Smooth muscle cell of the brain vasculature (primary cell): ENCODE data around the gene FAM149B1.
A peak's percentile ranks its signal among the peaks of the same experiment; 100 is the strongest.
"Not testable (repeated sequence)": the region's sequence is repeated elsewhere in the genome, so short reads cannot be mapped to it uniquely, and the experiment has no call there.

ENCODE experiments used
- DNase-seq: peaks from one replicate; pipeline ENCODE4 v3.0.0-alpha.2; 2012; ENCODE audit warnings: low read depth, low spot score

The FAM149B1 gene

DNA sequence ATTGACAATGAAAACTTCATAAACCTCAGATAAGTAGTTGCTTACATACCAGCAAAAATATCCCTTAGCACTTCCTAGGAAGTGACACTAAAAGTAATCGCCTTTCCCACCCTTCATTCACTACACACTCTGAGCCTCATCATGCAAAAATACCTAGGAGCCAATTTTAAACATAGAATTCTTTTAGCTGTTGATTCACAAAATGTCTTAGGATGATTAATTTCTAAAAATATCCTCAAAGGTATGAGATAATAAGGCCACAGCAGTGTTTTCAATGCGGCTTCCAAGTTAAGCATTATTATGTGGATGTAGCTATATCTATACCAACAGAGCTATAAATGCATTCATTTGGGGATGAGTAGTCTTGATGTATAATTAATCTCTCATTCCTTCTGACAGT lies 66.0 kb downstream of the FAM149B1 start:
- DNase-seq: no peak

DNA sequence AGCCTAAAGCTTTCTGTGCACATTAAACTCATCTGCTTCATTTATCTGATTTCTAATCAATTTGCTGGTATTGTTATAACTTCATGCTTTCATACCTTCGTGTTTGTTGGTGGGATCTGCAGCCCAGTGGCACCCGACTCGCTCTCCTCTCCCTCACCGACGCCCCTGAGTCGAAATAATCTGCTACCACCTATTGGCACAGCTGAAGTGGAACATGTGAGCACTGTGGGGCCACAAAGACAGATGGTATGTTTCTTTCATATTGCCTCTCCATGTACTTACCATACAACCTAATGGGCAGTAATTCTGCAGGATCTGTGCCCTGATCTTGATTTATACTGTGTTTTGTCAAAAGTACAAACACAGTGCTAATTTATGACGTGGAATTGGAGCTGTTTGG lies 66.8 kb downstream of the FAM149B1 start:
- DNase-seq: no peak

DNA sequence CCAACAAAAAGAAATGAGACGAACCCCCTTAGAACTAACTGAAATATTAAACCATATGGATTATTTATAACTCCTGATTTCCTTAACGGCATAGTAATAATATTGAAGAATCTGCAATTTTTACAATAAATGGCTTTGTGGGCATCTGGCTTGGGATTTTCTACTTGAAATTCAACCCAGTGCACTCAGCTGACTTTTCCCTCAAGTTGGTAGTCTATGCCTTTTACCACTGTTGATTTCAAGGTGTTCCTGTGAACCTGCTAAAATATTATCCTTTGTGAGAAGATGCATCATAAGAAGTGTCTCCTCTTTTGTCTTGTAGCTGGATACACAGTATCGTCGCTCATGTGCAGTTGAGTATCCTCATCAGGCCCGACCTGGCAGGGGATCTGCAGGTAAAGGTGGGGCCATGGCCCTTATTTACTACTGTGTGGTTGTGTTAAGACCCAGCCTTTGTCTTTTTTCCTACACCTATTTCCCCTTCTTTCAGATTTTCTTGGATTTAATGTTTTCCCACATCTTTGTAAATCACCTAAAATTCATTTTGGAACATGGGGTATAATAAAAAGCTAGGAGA lies 71.2 kb downstream of the FAM149B1 start:
- DNase-seq: no peak

DNA sequence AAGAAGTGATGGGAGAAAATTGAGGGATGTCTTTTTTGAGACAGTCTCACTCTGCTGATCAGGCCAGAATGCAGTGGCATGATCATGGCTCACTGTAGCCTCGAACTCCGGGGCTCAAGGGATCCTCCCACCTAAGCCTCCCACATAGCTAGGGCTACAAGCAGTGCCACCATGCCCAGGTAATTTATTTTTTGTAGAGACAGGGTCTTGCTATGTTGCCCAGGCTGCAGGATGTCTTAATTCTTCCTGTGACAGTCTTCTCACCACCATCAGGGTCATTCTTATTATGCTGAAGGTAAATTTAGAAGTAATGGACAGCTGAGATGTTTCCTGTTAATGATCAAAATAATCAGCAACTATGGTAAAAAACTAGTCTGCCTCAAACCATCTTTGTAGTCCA lies 72.0 kb downstream of the FAM149B1 start:
- DNase-seq: no peak

DNA sequence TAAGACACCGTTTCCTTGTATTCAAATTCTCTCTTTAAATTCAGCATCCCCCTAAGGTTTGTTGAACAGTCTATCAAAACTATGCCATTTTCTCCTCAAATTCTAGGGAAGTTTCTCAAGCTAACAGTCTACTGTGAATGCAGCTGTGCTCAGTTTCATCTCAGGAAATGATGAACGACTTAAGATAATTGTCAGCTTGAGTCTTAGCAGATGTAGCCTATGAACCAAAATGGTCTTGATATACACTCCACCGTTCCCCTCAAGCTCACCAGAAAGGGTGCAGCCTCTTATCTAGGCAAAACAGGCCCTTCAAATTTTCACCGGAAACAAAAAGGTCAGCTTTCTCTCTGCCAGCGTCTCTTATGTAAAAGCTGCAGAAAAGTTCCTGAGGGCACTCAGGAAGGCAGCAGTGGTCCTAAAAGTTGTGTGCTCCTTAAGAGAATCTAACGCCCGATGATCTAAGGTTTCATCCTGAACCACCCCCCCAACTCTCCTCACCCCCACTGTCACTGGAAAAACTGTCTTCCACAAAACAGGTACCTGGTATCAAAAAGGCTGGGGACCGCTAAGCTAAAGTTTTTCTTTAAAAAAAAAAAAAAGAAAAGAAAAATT lies 77.1 kb downstream of the FAM149B1 start:
- no peak for DNase-seq

DNA sequence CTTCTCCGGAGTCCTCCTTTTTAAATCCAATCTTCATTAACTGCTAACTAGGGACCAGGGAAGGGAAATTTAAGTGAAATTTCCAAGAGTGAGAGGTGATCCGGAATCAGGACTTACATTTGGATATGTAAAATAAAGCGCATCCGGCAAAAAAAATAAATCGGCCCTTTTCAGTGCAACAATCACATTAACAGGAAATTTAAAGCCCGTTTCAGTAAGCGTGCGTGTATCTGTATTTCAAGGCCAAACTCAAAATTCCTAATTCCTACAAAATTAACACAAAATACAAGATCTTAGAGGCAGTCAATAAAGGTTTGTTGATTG lies 78.4 kb downstream of the FAM149B1 start:
- no peak for DNase-seq

DNA sequence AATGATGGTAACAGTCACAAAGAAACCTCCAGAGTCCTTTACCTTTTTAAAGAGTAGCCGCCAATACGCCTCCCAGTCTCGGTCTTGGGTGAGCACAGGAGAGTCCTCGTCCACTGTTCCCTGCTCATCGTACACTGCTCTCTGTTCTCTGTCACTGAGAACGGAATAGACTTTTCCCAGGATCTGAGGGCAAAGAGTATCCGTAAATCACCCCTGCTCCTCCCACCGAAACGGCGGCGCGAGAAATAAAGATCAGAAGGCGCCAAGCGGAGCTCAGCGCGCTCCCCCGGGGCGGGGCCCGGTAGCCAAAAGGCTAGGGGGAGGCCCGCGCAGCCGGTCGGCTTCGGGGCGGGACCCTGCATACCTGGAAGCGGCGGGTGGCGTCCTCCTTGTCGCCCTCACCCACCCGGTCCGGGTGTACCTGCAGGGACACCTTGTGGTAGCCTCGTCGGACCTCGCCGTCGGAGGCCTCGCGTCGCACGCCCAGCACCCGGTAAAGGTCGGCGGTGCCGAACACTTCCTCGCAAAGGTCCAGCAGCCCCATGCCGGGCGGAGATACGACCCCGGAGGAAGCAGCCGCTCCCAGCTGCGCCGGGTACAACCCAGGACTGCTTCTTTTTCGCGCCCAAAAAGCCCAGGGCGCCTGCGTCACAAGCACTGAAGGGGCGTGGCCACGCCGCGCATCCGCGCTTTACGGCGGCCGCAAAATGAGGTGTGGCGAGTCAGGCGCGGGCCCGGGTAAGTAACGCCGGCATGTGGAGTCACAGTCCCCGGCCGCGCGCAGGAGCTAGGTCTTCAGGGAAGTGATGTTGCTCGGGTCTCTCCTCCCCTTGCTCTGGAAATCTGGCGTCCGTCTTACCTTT lies 79.0 kb downstream of the FAM149B1 start, which contains the start of gene DNAJC9:
Gene DNAJC9 (minus strand): TSS at position 610 of the 863 bp plus-strand sequence. CDS start 66 bp downstream, at position 544.
- peak; percentile 90 for DNase-seq

DNA sequence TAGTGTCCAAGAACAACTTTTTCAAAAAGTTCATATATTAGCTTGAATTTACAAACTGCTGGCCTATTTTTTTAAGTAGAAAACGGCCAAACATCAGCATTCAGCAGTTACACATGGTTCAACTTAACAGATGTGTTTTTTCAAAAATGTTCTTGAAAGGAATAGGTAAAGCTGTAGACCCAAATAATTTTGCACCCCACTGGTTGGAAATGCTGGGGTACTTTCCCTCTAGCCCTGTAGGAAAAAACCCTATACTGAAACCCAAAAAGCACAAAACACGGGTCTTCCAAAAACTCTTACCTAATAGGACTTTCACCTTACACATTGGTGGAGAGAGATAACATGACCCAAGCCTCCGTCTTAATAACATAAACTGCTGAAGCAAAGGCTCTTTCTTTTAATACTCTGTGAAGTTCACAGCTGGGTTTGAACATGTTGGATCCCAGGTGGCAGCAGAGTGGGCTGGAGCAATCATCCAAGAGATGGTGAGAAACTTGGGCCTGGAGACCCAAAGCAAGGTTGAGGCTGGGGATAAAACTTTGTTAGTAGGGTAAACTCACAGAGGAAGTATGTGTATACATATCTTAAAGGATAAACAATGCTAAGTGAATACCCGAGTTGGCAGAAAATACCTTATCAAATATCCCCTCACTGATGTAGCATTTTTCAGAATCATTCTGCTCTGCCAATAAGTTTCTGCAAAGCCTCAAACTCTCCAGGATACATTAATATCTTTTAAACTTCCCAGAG lies 79.8 kb downstream of the FAM149B1 start:
- no peak for DNase-seq

DNA sequence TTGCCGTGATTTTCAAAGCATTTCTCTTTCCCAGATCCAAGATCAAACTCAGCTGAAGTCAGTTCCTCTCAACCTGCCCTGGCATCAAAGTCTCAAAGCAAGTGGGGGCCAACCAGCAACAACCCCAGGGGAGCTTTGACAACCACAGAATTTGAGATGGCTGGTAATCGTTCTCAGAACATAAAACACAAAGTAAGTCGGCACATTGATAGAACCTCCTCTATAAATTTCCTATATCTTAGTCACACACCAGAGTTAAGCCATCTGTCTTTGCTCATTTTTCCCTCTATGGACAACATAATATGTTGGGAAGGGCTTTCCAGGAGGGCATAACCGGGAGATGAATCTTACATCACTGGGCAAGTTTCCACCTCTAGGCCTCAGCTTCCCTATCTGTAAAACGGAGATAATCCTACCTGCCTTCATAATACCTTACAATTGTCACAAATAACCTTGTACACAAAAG lies 80.4 kb downstream of the FAM149B1 start:
- no peak for DNase-seq

DNA sequence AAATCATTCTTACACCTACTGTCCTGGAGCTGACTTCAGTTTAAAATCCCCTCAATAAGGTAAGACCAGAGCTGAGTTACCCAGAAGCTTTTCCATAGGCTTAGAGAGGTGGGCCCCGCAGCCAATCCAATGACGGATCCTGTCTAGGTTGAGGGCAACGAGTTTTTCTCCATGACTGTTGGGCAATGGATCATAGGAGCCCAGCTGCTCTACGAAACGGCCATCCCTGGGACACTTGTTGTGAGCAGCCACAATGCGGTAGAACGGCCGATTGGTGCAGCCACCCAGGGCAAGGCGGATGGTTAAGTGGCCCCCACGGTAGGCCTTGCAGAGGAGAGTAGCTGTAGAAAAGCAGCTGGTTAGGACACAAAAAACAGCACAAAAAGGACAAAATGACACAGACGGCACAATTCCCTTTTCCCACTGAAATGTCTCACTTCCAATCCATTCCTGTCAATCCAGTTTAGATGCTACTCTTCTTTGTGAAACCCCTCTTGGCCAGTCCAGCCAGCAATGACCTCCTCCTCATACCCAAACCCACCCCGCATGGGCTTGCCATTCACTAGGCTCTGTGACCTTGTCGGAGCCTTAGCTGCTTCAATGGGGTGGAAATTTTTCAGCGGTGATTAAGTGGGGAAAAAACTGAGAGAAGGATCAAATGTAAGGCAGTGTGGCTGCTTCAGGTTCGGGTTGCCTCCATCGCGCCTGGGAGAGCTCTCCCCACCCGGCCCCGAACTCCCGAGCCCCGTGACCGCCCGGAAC lies 83.9 kb downstream of the FAM149B1 start:
- no peak for DNase-seq

DNA sequence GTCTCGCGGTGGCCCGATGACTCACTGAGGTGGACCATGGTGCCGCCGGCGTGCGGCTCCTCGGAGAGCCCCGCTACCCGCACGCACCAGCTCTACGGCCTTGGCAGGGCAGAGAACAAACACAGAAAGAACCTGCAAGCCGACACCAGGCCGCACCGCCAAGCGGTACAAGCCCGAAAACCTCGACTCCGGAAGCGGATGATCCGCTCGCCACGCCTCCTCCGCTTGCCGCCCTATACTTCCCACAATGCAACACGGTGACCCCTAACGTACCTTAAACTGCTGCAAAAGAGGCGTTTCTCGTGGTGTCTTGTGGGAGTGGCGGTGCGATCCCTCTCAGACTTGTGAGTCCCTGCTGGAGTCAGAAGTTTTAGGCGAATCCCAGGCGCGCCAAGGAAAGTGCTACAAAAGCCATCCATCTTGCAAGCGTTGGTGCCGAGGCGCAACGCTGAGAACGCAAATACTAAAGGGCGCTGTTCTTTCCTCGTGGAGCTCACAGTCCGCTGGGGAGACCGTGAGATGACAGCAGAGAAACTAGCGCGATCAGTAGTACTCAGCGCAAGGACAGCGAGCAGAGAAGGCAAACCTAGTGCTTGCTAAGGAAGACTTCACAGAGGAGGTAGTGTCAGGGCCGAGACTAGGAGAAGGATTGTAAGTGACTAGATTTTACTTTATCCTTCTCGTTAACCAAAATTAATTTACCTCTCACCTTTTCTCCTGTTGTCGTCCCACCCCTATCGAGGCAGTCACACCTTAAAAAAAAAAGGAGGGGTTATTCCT lies 84.7 kb downstream of the FAM149B1 start, which contains the start of gene MRPS16:
Gene MRPS16 (minus strand): TSS at position 200 of the 780 bp plus-strand sequence. CDS start 162 bp downstream, at position 38.
- peak; percentile 90 for DNase-seq

DNA sequence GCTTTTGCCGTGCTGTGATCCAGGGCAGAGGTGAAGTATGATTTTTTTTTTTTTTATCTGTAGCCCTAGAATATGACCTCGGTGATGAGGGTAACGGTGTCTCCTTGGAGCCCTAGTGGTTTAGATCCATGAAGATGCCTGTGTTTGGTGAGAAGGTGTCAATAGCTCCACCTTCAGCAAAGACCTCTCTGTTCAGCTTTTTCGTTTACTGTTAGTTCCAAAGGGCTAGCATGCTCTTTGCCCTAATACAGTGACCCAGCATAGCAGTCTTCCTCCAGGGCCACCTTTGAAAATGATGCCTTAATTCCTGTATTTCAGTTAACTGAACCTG lies 85.3 kb downstream of the FAM149B1 start:
- DNase-seq: no peak

DNA sequence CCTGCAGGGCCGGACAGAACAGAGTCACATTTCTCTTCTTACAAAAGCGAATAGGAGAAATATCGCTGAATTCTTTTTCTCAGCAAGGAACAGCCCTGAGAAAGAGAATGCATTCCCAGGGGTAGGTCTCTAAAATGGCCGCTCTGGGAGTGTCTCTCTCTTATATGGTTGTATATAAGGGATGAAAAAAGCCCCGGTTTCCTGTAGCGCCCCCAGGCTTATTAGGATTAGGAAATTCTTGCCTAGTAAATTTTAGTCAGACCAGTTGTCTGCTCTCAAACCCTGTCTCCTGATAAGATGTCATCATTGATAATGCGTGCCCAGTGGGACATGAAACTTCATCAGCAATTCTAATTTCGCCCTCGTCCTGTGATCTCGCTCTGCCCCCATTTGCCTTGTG lies 90.7 kb downstream of the FAM149B1 start:
- DNase-seq: not testable (repeated sequence)

DNA sequence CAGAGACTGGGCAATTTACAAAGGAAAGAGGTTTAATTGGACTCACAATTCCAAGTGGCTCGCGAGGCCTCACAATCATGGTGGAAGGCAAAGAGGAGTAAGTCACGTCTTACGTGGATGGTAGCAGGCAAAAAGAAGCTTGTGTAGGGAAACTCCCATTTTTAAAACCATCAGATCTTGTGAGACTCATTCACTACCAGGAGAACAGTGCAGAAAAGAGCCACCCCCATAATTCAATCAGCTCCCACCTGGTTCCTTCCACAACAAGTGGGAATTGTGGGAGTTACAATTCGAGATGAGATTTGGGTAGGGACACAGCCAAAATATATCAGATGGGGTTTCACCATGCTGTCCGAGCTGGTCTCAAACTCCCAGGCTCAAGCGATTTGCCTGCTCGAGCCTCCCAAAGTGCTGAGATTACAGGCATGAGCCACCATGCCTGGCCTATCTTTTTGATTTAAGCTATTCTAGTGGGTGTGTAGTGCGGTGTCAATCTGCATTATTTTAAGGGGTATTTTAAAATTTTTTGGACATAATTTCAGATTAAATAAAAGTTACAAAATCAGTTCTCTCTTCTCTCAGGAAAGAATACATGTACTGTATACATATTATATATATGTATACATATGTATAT lies 93.6 kb downstream of the FAM149B1 start:
- no peak for DNase-seq

DNA sequence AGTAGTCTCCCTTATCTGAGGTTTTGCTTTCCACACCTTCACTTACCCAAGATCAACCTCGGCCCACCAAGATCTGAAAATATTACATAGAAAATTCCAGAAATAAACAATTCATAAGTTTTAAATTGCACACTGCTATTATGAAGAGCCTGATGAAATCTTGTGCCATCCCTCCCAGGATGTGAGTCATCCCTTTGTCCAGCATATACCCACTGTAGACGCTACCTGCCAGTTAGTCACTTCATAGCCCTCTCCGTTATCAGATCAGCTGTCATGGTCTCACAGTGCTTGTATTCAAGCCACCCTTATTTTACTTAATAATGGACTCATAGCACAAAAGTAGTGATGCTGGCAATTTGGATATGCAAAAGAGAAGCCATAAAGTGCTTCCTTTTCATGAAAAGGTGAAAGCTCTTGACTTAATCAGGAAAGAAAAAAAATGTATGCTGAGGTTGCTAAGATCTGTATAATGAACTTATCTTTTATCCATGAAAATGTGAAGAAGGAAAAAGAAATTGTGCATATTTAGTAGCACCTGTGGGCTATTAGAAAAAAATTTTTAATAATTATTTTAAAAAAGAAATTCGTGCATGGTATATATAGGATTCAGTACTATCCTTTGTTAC lies 94.3 kb downstream of the FAM149B1 start:
- DNase-seq: no peak

DNA sequence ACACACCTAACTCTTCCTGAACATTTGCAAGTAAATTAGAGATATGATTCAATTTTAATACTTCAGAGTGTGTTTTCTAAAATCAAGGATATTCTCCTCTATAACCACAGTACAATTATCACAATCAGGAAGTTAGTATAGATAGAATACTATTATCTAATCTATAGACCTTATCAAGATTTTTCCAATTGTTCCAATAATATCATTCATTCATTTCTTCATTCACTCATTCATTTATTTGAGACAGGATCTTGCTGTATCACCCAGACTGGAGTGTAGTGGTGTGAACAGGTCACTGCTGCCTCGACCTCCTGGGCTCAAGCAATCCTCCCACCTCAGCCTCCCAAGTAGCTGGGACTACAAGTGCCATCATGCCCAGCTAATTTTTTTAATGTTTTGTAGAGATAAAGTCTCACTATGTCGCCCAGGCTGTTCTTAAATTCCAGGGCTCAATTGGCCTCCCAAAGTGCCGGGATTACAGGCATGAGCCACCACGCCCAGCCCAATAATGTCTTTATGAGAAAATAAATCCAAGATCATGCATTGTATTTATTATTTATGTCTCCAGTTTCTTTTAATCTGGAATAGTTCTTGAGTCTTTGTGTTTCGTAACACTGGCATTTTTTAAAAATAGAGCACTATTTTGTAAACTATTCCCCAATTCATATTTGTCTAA lies 95.1 kb downstream of the FAM149B1 start:
- DNase-seq: no peak

DNA sequence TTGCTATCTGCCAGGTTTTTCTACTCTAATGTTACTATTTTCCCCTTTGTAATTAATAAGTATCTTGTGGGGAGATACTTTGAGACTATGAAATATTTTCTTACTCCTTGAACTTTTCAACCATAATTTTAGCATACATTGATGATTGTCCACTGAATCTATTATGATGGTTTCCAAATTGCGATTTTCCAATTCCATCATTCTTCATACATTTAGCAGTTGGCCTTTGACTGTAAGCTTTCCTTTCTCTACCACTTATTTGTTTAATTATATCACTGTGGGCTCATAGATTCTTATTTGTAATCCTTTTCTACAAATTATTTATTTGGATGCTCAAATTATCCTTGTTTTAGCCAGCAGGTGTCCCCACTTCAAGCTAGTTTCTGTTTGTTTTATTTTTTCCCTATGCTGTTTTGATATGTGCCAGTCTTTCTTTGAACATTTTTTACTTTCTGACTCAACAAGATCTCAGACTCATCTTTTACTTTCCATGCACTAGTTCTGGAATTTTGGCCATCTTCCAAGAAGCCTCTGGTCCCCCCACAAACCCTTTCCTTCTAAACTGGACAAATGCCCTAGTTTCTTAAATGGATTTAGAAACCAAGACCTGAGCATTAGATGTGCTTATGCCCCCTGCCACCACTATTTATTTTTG lies 95.9 kb downstream of the FAM149B1 start:
- DNase-seq: no peak

DNA sequence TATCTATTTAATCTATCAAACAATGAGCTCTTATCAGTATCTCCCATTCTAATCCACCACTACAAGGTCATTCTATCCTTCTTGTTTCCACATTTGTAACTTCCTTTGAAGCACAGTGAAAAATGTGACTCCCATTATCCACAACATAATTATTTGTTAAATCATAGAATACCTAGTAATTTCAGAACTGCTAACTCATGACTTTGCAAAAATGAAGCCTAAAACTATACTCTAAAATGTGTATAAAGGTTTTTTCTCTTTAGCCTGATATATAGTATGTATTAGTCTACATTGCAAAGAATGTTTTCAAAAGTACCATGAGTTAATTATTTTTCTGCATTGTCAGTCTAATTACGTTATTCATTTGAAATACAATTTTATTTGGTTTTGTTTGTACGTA lies 96.5 kb downstream of the FAM149B1 start:
- no peak for DNase-seq
